ENCODE data around the gene NEK9.

The NEK9 gene

DNA sequence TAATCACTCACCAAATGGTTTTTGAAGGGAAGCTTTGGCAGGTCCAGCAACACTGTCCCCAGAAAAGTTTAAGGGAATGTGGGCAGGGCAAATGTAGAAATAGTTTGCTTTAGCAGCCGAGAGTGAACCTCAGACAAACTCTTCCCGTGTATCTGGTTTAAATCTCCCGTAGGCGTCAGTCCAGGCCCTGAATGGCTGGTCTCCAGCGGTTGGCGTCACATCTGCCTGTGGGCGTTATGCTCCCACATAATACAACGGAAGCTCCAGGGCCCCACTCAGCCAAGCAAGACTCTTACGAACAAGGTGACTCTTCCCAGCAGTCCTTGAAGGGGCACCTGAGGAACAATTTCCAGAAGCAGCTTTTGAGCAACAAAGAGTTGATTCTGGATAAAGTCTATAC, 56.5 kb downstream of the NEK9 start:
- H2AFZ ChIP-seq (ENCODE audit: low read length): peak overlapping the region; percentile 96
- H2AK5ac ChIP-seq (ENCODE audit: low read depth, low read length): no peak overlapping the region
- WGBS, 2 donors (ENCODE audit: extremely low coverage in 2 of 2, insufficient read length in 2 of 2, insufficient replicate concordance in 1 of 2): no CpG with 5 or more reads among the region's 9 CpGs
- H3K4me1 ChIP-seq (ENCODE audit: control insufficient read depth in 2 of 2, insufficient read depth in 1 of 2, low read depth in 1 of 2, low read length in 2 of 2): peaks cover 6 to 7% of the 10 kb centered on the region in 2 donors
- no peak overlapping the region for H4K8ac ChIP-seq (ENCODE audit: low read depth, low read length)
- H3K23ac ChIP-seq (ENCODE audit: low read depth, low read length, poor library complexity): no peak overlapping the region
- H3K14ac ChIP-seq (ENCODE audit: low read length): no peak overlapping the region
- H4K91ac ChIP-seq (ENCODE audit: low read depth, low read length, poor library complexity): no peak overlapping the region
- no peak overlapping the region for H3K9ac ChIP-seq (ENCODE audit: low read depth, low read length, poor library complexity)
- H3K9me3 ChIP-seq (replicated peaks in 1 of 2; ENCODE audit: control insufficient read depth in 2 of 2, insufficient read depth in 1 of 2, low read depth in 1 of 2, low read length in 2 of 2): no peaks in the 10 kb centered on the region
- H2BK5ac ChIP-seq (ENCODE audit: low read length): no peak overlapping the region
- no peak overlapping the region for H3K4me3 ChIP-seq (ENCODE audit: low read length in 2 of 2)
- no peak overlapping the region for H3K4ac ChIP-seq (ENCODE audit: low read length)
- H2BK120ac ChIP-seq (ENCODE audit: low read depth, low read length): no peak overlapping the region
- H2BK15ac ChIP-seq (ENCODE audit: low read length): no peak overlapping the region
- H3K18ac ChIP-seq (ENCODE audit: low read length): no peak overlapping the region
- no peaks in the 10 kb centered on the region for H3K79me1 ChIP-seq (ENCODE audit: low read depth, low read length)
- DNase-seq (ENCODE audit: low spot score): no peak
- H3K4me2 ChIP-seq (ENCODE audit: insufficient read depth, low read length, poor library complexity, severe bottlenecking): no peak overlapping the region
- H2BK12ac ChIP-seq (ENCODE audit: low read length): no peak overlapping the region
- peaks cover 0 to 5% (median 0%) of the 10 kb centered on the region in 3 experiments for H3K27me3 ChIP-seq (ENCODE audit: control insufficient read depth in 3 of 3, insufficient read depth in 3 of 3, low read depth in 1 of 3, low read length in 3 of 3)
- H3K27ac ChIP-seq (replicated peaks; ENCODE audit: low read length): no peak overlapping the region
- no peaks in the 10 kb centered on the region for H3K36me3 ChIP-seq (replicated peaks in 1 of 2; ENCODE audit: control insufficient read depth in 2 of 2, insufficient read depth in 2 of 2, low read length in 2 of 2)

DNA sequence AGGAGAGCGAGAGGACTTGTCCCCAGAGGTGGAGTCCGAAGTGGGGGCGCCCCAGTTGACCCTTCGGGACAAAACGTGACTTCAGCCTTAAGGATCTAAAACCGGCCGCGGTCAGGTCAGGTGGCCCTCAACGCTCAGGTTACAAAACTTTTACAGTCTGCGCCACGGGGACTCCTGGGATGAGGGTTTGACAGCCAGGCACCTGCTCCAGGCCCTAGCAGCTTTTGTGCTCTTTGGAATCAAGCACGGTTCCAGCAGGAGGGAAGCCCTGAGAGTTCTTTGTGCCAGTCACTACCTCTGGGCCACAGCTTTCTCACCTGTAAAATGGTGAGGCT, 57.1 kb downstream of the NEK9 start:
- Histone ChIP-seq H3K27me3 (ENCODE audit: control insufficient read depth in 3 of 3, insufficient read depth in 3 of 3, low read depth in 1 of 3, low read length in 3 of 3) (peaks cover 0 to 5% (median 0%) of the 10 kb centered on the region in 3 experiments), H2BK12ac (ENCODE audit: low read length) (no peak overlapping the region), H3K18ac (ENCODE audit: low read length) (peak overlapping the region; percentile 76), H4K8ac (ENCODE audit: low read depth, low read length) (no peak overlapping the region), H2AK5ac (ENCODE audit: low read depth, low read length) (no peak overlapping the region), H3K9ac (ENCODE audit: low read depth, low read length, poor library complexity) (peak overlapping the region; percentile 73), H3K4ac (ENCODE audit: low read length) (no peak overlapping the region), H2BK5ac (ENCODE audit: low read length) (no peak overlapping the region), H3K27ac (replicated peaks; ENCODE audit: low read length) (no peak overlapping the region), H3K36me3 (replicated peaks in 1 of 2; ENCODE audit: control insufficient read depth in 2 of 2, insufficient read depth in 2 of 2, low read length in 2 of 2) (no peaks in the 10 kb centered on the region), H2BK15ac (ENCODE audit: low read length) (no peak overlapping the region), H3K4me2 (ENCODE audit: insufficient read depth, low read length, poor library complexity, severe bottlenecking) (peak overlapping the region; percentile 77), H3K4me3 (ENCODE audit: low read length in 2 of 2) (peak overlapping the region; percentile 60 to 77), H3K79me1 (ENCODE audit: low read depth, low read length) (no peaks in the 10 kb centered on the region), H3K14ac (ENCODE audit: low read length) (no peak overlapping the region), H4K91ac (ENCODE audit: low read depth, low read length, poor library complexity) (no peak overlapping the region), H2BK120ac (ENCODE audit: low read depth, low read length) (no peak overlapping the region), H3K23ac (ENCODE audit: low read depth, low read length, poor library complexity) (peak overlapping the region; percentile 77), H3K9me3 (replicated peaks in 1 of 2; ENCODE audit: control insufficient read depth in 2 of 2, insufficient read depth in 1 of 2, low read depth in 1 of 2, low read length in 2 of 2) (no peaks in the 10 kb centered on the region), H3K4me1 (ENCODE audit: control insufficient read depth in 2 of 2, insufficient read depth in 1 of 2, low read depth in 1 of 2, low read length in 2 of 2) (peaks cover 6 to 7% of the 10 kb centered on the region in 2 donors), H2AFZ (ENCODE audit: low read length) (peak overlapping the region; percentile 96)
- no peak for DNase-seq (ENCODE audit: low spot score)
- WGBS, 2 donors (ENCODE audit: extremely low coverage in 2 of 2, insufficient read length in 2 of 2, insufficient replicate concordance in 1 of 2): no CpG with 5 or more reads among the region's 12 CpGs

DNA sequence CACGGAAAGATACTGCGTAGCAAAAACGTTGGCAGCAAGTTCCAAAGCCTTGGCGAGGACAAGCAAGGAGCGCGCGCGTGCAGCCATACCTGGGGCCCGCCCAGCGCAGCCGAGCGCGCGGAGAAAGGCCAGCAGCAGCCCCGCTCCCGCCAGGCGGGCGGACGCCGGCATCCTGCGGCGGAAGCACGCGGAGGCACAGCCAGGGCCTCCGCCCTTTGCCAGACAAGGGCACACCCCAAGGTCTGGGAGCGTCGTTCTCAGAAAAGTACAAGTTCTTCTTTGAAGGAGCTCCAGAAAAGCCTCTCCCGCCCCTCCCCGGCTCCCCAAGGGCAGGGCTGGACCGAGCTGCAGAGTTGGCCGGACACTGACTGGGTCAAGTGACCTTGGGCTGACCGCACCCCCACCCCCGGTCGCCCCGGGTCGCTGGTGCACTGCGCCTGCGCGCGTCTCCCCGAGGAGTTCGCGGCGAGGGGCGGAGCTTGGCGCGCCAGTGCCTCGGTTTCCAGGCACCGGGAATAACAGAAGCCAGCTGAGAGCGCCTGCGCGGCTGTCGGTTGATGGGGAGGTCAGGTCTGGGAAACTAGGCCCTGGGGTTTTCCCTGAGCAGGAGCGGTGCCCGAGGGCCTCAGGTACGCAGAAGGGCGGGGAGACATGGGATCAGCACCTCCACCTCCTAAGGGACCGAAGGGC, 57.6 kb downstream of the NEK9 start, which contains the start of gene ZC2HC1C:
Gene ZC2HC1C (plus strand): TSS at position 521 of the 690 bp plus-strand sequence. CDS start 933 bp downstream, outside the sequence.
- peak within 1 kb of the TSS; percentile 40 for H3K27ac ChIP-seq (replicated peaks; ENCODE audit: low read length)
- peak within 1 kb of the TSS; percentile 96 for H2AFZ ChIP-seq (ENCODE audit: low read length)
- no peak within 1 kb of the TSS for H2BK5ac ChIP-seq (ENCODE audit: low read length)
- H3K4me3 ChIP-seq (ENCODE audit: low read length in 2 of 2): peak within 1 kb of the TSS; percentile 60 to 77
- no peak within 1 kb of the TSS for H2BK15ac ChIP-seq (ENCODE audit: low read length)
- no peak within 1 kb of the TSS for H2BK12ac ChIP-seq (ENCODE audit: low read length)
- no peaks in the 10 kb centered on the region for H3K36me3 ChIP-seq (replicated peaks in 1 of 2; ENCODE audit: control insufficient read depth in 2 of 2, insufficient read depth in 2 of 2, low read length in 2 of 2)
- H3K9ac ChIP-seq (ENCODE audit: low read depth, low read length, poor library complexity): peak within 1 kb of the TSS; percentile 73
- no CpG with 5 or more reads among the region's 58 CpGs for WGBS, 2 donors (ENCODE audit: extremely low coverage in 2 of 2, insufficient read length in 2 of 2, insufficient replicate concordance in 1 of 2)
- no peaks in the 10 kb centered on the region for H3K9me3 ChIP-seq (replicated peaks in 1 of 2; ENCODE audit: control insufficient read depth in 2 of 2, insufficient read depth in 1 of 2, low read depth in 1 of 2, low read length in 2 of 2)
- peaks cover 6 to 7% of the 10 kb centered on the region in 2 donors for H3K4me1 ChIP-seq (ENCODE audit: control insufficient read depth in 2 of 2, insufficient read depth in 1 of 2, low read depth in 1 of 2, low read length in 2 of 2)
- H3K27me3 ChIP-seq (ENCODE audit: control insufficient read depth in 3 of 3, insufficient read depth in 3 of 3, low read depth in 1 of 3, low read length in 3 of 3): peaks cover 0 to 5% (median 0%) of the 10 kb centered on the region in 3 experiments
- H3K14ac ChIP-seq (ENCODE audit: low read length): no peak within 1 kb of the TSS
- no peak within 1 kb of the TSS for H2BK120ac ChIP-seq (ENCODE audit: low read depth, low read length)
- peak; percentile 85 for DNase-seq (ENCODE audit: low spot score)
- peak within 1 kb of the TSS; percentile 77 for H3K4me2 ChIP-seq (ENCODE audit: insufficient read depth, low read length, poor library complexity, severe bottlenecking)
- peak within 1 kb of the TSS; percentile 85 for H3K18ac ChIP-seq (ENCODE audit: low read length)
- H3K23ac ChIP-seq (ENCODE audit: low read depth, low read length, poor library complexity): peak within 1 kb of the TSS; percentile 77
- no peaks in the 10 kb centered on the region for H3K79me1 ChIP-seq (ENCODE audit: low read depth, low read length)
- H3K4ac ChIP-seq (ENCODE audit: low read length): no peak within 1 kb of the TSS
- no peak within 1 kb of the TSS for H4K8ac ChIP-seq (ENCODE audit: low read depth, low read length)
- no peak within 1 kb of the TSS for H4K91ac ChIP-seq (ENCODE audit: low read depth, low read length, poor library complexity)
- no peak within 1 kb of the TSS for H2AK5ac ChIP-seq (ENCODE audit: low read depth, low read length)

DNA sequence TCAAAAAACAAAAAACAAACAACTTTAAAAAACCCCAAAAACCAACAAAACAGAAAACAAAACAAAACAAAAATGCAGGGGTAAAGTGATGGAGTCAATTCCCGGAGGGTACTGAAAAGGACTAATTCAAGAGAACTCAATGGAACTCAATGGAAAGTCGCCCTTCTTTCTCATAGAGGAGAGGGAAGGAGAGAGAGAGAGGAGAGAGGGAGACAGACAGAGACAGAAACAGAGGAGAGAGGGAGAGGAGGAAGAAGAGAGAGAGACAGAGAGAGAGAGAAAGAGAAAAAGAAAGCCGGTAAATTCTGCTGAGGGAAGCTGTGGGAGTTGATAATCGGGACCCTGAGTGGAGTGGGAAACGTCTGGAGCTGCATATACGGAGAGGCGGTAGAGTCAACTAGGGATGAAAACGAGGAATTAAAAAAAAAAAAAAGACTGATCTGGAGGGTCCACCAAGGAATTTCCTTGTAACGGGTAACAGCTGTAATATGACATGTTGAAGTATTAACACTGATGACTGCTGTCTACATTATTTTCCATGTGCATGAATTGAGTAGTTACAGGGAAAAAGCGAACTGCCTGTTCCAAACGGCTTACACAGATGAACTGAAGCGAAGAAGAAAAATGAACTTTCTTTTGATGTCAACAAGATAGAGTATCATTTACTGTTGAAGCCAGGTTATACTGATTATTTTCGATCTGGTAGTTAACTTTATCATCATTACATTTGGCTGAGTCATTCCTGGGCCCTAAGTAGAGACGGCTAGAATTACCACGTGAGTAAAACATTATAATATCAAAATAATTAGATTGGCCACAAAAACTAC, 58.3 kb downstream of the NEK9 start:
- no peak overlapping the region for H3K4ac ChIP-seq (ENCODE audit: low read length)
- H3K9ac ChIP-seq (ENCODE audit: low read depth, low read length, poor library complexity): no peak overlapping the region
- no peaks in the 10 kb centered on the region for H3K9me3 ChIP-seq (replicated peaks in 1 of 2; ENCODE audit: control insufficient read depth in 2 of 2, insufficient read depth in 1 of 2, low read depth in 1 of 2, low read length in 2 of 2)
- H2BK12ac ChIP-seq (ENCODE audit: low read length): no peak overlapping the region
- DNase-seq (ENCODE audit: low spot score): no peak
- H2AFZ ChIP-seq (ENCODE audit: low read length): peak overlapping the region; percentile 96
- H3K4me1 ChIP-seq (ENCODE audit: control insufficient read depth in 2 of 2, insufficient read depth in 1 of 2, low read depth in 1 of 2, low read length in 2 of 2): peaks cover 6 to 10% of the 10 kb centered on the region in 2 donors
- H3K79me1 ChIP-seq (ENCODE audit: low read depth, low read length): peaks cover under 1% of the 10 kb centered on the region
- no peak overlapping the region for H4K91ac ChIP-seq (ENCODE audit: low read depth, low read length, poor library complexity)
- no peak overlapping the region for H3K14ac ChIP-seq (ENCODE audit: low read length)
- no CpG with 5 or more reads among the region's 15 CpGs for WGBS, 2 donors (ENCODE audit: extremely low coverage in 2 of 2, insufficient read length in 2 of 2, insufficient replicate concordance in 1 of 2)
- no peak overlapping the region for H2BK120ac ChIP-seq (ENCODE audit: low read depth, low read length)
- no peak overlapping the region for H3K18ac ChIP-seq (ENCODE audit: low read length)
- no peak overlapping the region for H4K8ac ChIP-seq (ENCODE audit: low read depth, low read length)
- no peaks in the 10 kb centered on the region for H3K36me3 ChIP-seq (replicated peaks in 1 of 2; ENCODE audit: control insufficient read depth in 2 of 2, insufficient read depth in 2 of 2, low read length in 2 of 2)
- no peak overlapping the region for H3K27ac ChIP-seq (replicated peaks; ENCODE audit: low read length)
- no peak overlapping the region for H2AK5ac ChIP-seq (ENCODE audit: low read depth, low read length)
- H3K23ac ChIP-seq (ENCODE audit: low read depth, low read length, poor library complexity): peak overlapping the region; percentile 77
- peak overlapping the region; percentile 77 for H3K4me2 ChIP-seq (ENCODE audit: insufficient read depth, low read length, poor library complexity, severe bottlenecking)
- no peak overlapping the region for H2BK15ac ChIP-seq (ENCODE audit: low read length)
- peak overlapping the region; percentile 60 to 77 for H3K4me3 ChIP-seq (ENCODE audit: low read length in 2 of 2)
- peaks cover 0 to 5% (median 0%) of the 10 kb centered on the region in 3 experiments for H3K27me3 ChIP-seq (ENCODE audit: control insufficient read depth in 3 of 3, insufficient read depth in 3 of 3, low read depth in 1 of 3, low read length in 3 of 3)
- H2BK5ac ChIP-seq (ENCODE audit: low read length): no peak overlapping the region

Data from neuronal stem cell (in vitro differentiated cells).